Uterus (tissue), 2 donors: Measurements from ENCODE around the gene MORC1.

Experiments
- POLR2A ChIP-seq, 2 donors: fragments of 450-650 bp; IDR thresholded peaks; one replicate each; pipeline ENCODE4 v1.6.1; 2016; ENCODE audit warnings: antibody characterized with exemption in 2 of 2, mild to moderate bottlenecking in 1 of 2, moderate library complexity in 1 of 2
- TF ChIP-seq, protein P1 (sequence below), 4 experiments: fragments of 200-600 bp in 2 of 4; fragments of 450-650 bp in 2 of 4; sonication (generic) in 2 of 4; IDR thresholded peaks; one replicate each; pipeline ENCODE4 v1.5.1; 2016 to 2019; ENCODE audit warnings: antibody characterized with exemption in 4 of 4, mild to moderate bottlenecking in 2 of 4, moderate library complexity in 1 of 4

DNA sequence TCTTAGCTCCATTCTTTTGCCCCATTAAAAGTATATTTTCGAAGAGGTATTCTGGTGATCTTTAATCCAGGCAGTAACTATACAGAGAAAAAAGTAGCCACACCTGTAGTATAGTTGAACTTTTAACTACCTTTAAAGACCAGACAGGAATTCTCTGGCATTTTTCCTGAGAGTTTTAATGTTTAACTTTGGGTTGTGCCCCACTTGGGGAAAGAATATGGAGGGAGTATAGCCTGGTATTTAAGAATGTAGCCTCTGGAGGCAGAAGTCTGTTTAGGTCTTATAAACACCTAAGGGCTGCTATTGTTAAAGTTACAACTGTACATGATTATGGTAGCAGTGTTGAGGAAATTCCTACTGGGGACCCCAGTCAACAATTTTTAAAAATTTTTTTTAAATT lies 37.9 kb upstream of the MORC1 start:
- no peak for TF ChIP-seq POLR2A (IDR thresholded peaks at IDR 0.05)
- TF ChIP-seq, protein P1, sequence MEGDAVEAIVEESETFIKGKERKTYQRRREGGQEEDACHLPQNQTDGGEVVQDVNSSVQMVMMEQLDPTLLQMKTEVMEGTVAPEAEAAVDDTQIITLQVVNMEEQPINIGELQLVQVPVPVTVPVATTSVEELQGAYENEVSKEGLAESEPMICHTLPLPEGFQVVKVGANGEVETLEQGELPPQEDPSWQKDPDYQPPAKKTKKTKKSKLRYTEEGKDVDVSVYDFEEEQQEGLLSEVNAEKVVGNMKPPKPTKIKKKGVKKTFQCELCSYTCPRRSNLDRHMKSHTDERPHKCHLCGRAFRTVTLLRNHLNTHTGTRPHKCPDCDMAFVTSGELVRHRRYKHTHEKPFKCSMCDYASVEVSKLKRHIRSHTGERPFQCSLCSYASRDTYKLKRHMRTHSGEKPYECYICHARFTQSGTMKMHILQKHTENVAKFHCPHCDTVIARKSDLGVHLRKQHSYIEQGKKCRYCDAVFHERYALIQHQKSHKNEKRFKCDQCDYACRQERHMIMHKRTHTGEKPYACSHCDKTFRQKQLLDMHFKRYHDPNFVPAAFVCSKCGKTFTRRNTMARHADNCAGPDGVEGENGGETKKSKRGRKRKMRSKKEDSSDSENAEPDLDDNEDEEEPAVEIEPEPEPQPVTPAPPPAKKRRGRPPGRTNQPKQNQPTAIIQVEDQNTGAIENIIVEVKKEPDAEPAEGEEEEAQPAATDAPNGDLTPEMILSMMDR (IDR thresholded peaks at IDR 0.05) = no peak
